Stimulated activated CD4-positive, alpha-beta T cell treated with anti-CD3 and anti-CD28 coated beads, Interleukin-12 subunit alpha, Interleukin-12 subunit beta, amount 100 ng/mL, for 48 hours (primary cell): Measurements from ENCODE around the gene FGF5.
"Not testable (repeated sequence)": the region's sequence is repeated elsewhere in the genome, so short reads cannot be mapped to it uniquely, and the experiment has no call there.

ENCODE experiments used
- DNase-seq, 3 donors: peaks; one replicate each; pipeline ENCODE4 v3.0.0-alpha.2; 2020; ENCODE audit warnings: low read depth in 2 of 3, low spot score in 1 of 3

The FGF5 gene, protein sequence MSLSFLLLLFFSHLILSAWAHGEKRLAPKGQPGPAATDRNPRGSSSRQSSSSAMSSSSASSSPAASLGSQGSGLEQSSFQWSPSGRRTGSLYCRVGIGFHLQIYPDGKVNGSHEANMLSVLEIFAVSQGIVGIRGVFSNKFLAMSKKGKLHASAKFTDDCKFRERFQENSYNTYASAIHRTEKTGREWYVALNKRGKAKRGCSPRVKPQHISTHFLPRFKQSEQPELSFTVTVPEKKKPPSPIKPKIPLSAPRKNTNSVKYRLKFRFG

DNA sequence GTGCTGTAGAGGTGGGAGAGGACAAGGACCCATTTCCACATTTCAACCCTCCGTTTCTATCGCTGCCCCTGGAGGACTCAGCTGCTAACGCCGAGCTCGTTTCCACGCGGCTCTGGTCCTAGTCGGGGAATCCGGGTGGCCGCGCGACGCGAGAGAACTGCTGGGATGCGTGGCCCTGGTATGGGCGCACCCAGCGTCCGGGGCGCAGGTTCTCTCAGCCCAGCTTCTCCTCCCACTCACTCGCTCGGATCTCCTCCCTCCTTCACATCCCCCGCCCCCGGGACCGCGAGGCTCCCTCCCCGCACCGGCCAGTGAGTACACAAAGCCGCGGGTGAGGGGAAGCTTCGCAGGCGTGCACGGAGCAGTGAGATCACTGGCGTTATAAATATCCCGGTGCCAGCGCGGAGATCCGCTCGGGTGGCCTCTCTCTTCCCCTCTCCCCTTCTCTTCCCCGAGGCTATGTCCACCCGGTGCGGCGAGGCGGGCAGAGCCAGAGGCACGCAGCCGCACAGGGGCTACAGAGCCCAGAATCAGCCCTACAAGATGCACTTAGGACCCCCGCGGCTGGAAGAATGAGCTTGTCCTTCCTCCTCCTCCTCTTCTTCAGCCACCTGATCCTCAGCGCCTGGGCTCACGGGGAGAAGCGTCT lies at the start of gene FGF5:
FGF5 (plus strand) TSS at position 412 of the 649 bp plus-strand sequence; CDS start at position 573, 161 bp downstream.
- DNase-seq = no peak

DNA sequence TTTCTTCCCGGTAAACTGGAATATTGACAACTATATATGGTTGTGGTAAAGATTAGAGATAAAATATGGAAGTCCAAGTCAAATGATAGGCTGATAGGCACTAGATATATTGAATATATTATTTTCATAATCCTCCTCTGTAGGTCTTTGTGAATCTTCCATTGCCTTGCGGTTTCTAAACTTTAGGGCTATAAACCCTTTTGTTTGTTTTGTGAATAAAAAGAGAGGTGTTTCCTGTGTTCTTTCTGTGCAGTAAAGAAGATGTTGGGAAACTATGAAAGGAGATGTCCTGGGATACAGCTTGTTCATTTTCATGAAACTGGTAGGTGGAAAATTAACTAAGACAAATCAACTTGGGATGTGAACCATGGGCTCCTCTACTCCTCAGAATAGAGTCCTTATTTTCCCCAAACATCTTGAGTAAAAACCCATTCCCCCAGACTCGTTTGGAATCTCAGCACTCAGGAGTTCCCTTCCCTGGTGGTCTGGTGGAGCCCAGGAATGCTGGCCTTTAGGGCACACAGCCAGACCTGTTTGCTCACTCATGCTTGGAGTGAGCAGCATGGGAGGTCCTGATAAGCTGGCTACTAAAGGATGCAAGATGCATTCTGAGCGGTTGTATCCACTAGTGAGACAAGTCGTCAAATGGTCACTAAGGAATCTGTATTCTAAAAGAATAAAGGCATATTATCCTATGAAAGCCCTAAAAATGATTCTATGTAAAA lies 47.0 kb upstream of the FGF5 start:
- no peak for DNase-seq

DNA sequence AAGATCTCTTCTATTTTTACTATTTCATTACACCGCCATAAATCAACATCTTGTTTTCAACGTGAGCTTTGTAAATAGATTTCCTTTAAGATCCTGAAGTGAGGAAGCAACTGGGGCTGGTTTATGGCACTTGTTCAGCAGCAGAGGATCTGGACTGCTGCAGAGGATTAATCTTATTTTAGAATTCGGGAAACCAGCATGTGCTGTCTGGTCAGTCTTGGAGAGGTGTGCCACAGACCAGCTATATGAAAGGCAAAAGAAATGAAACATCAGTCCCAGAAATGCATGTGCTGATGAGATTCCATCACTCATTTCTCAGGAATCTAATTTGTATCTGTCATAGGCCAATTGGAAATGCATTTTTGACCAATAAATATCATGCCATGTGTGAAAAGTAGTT lies 45.8 kb upstream of the FGF5 start:
- DNase-seq = no peak

DNA sequence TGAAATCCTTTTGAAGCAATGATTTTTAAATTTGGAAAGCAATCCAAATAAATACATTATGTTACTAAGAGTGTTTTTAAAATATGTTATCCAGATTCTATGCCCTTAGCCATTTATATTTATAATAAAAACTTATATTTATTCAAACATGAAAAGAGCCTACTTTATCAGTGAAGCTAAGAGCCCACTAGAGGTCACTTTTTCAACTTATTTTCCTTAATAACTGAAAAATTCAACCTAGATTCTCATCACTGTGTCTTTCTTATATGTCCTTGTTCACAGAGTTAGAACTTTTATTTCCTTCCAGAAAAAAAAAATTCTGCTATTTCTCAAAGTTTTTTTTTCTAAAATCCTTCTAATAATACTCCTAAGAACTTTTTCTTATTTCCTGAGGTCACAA lies 45.3 kb upstream of the FGF5 start:
- DNase-seq = no peak

DNA sequence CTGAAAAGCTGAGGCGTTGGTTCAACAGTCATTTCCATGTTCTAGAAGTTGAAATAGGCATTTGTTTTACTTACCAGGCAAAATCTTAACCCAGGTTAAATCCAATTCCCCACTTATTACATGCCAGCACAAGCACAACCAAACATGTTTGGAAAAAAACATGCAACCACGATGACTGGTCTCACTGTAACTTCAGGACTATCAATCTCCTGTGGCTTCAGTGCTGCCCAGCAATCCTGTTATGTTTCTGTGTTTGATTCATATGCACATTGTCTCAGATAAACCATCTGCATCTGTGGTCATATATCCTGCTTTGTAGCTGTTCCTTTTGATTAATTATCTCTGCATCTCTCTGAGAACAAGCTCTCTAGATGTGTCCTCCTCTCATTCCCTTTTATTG lies 40.9 kb upstream of the FGF5 start:
- no peak for DNase-seq

DNA sequence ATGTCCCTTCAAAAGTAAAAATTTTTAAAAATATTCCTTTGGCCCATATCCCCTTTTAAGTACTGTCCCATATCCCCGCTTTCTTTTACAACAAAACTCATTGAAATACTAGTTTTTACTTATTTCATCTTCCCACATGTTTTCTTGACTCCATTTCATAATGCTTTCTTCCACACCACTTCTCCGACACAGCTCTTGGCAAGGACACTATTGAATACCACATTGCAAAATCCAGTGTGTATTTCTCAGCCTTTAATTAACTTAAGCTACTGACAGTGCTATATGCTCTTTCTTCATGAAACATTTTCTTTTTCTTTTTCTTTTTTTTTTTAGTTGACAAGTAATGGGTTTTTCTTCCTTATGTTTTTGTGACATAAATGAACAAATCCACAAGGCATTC lies 40.4 kb upstream of the FGF5 start:
- no peak for DNase-seq

DNA sequence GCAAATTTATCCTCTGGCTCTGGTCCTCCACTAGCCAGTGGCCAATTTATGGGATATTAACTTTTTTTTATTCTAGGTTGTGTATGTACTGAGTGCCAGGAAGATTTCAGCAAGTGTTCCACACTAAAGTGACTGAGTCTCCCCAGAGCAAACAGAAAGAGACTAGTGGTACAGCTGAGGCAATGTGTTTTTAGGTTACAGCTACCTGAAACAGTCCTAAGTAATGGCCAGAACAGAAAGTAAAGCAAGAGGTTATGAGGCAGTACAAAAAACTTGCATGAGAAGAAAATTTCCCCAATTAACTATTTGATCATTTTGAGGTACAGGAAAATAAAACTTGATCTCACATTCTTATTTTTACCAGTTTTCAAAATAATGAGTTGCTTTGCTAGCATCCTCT lies 38.0 kb upstream of the FGF5 start:
- no peak for DNase-seq

DNA sequence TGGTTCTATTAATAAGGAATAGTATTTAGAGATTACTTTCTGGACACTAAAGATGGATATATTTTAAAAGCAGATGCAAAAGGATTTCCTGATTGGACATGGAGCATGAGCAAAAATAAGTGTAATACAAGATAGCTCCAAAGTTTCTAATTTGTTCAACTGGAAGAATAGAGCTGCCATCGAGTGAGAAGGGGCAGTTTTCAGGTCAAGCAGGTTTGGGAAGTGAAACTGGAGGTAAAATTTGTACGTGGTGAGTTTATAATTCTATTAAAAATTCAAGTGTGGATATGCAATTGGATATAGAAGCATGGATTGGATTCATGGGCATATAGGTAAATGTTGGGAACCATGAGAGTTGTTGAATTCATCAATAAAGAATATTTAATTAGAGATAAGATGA lies 37.3 kb upstream of the FGF5 start:
- no peak for DNase-seq

DNA sequence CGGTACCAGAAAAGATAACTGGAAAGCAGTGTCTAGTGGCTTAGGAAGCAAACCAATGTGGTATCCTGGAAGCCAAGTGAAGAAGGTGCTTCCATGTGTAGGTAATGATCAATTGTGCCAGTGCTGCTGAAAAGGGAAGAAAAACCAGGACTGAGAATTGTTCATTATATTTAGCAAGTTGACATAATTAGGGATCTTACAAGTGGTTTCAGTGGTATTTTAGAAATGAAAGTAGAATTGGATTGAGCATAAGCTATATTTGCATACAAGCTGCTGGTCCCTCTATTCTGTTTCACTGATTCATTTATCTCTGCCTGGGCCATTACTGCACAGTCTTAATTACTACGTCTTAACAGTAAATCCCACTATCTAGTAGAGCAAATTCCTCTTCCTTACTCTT lies 36.9 kb upstream of the FGF5 start:
- DNase-seq = no peak

DNA sequence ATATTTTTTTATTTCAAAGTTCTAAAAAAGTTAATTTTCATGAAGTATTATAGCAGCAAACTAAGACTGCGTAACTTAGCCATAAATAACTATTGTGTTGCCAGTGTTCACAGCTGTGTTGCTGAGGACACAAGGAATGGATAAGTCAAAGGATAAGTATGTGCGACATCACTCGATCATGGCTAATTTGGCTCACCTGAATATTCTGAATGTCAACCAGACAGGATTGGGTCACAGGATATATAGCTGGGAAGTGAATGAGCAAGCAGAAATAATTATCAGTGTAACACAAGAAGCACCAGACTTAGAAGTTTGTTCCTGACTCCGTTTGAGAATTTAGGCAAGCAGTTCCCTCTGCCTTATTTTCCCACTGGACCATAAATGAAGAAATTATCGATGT lies 35.3 kb upstream of the FGF5 start:
- DNase-seq = no peak

DNA sequence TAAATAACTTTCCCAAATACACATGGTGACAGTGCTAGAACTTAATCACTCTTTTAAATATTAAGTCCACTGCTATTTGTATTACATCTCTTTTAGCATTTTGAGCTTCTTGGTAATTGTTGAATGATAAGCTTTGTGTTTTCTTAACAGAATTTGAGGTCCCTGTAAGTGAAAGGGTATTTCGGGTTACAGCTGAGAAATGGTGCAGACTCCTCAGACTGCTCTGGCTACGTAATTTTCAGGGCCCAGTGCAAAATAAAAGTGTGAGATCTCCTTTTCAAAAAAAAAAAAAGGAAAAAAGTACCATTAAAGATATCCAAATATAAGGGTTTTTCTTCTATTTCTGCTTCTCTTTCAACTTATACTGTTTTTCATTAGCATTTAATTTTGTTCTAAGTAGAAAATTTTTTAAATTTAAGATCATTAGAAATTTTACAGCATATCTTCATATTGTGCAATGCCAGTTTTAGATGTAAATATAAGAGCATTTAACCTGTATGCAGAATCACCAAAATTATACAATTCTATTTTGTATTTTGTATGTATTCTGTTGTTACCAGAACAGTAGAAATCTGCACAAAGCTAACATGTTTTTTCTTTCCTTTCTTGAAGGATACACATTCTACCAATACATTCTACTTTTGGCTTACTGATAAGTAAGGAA lies 33.6 kb upstream of the FGF5 start:
- no peak for DNase-seq

DNA sequence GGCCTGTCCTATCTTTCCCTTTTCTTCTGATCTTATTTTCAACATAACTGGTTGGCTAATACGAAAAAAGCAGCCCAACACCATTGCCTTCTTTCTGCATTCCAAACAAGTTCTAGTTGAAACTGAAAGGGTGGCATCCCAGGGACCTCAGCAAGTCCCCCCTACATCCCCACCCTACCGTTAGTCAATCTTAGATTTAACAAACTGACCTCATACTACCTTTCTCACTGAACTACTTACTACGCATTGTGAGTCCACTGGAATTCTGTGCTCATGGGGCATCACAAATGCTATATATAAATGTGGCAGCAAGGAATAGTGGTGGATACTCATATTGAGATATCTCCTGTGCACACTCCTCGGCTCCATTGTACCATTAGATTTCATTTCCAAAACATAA lies 33.1 kb upstream of the FGF5 start:
- DNase-seq = no peak

DNA sequence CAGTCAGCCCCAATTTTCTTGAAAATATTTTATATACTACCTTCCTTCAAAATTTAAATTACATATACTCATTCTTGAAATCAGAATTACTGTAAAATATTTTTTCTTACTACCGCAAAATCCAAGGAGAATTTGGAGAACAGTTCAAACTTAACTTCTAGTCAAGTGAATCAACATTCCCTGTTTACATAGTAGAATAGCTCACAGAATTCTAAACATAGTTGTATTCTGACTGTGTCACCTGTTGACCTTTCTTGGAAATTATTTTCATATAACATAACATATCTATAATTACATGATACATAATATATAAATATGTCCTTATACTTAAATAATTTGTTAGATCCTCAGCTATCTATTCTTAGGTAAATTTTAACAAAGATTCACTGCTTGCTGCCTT lies 31.0 kb upstream of the FGF5 start:
- DNase-seq = no peak

DNA sequence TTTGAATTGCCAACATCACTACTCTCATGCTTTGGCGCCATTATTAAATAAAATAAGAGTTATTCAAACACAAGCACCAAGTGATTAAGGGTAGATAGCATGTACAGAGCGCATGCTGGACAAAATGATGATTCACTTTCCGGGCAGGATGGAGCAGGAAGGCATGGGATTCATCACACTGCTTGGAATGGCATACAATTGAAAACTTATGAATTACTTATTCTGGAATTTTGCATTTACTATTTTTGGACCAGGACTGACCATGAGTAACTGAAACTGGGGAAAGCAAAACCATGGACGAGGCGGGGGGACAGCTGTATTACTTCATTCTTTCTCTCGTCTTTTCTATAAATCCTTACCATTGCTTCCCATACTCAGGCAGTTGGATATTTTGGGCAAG lies 28.5 kb upstream of the FGF5 start:
- no peak for DNase-seq

DNA sequence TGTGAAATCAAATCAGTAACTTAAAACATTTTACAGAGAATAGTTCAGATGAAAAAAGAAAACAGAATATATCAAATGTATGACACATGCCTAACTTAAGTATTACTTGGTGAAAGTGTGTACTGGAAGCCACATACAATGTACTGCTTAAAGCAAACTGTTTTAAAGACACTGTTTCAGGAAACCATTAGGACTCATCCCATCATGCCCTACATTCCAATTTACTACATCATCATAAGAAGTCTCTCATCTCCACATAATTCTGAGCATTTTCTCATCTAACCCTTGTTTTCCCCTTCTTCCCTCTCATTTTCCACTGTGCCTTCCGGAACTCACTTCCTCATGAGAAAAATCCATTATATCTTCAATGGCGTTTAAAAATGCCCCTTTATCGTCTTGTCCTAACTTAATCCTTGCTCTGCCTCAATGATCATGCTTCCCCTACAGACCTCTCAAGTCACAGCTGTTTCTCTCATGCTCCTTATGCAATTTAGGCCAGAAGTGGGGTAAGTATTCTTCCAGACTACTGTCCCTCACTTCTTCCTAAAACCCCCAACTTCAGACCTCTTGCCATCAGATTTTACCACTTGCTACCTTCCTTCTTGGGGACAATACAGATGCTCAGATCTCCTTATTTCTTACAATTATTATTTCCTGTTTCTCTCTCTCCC lies 26.8 kb upstream of the FGF5 start:
- DNase-seq = no peak

DNA sequence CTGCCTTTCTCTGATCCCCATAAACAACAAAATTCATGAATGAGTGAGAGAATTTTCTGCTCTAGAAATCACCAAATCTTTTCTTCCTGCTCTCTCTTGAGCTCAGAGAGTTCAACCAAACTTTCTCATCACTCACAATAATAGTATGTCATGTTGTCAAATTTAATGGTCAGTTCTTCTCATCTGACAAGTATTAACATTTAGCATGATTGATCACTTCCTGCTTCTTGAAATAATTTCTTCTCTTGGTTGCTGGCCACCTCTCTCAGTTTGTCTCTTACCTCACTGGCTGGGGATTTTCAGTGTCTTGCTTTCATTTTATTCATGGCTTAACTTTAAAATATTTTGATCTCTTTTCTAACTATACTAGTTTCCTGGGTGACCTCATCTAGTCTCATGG lies 25.5 kb upstream of the FGF5 start:
- no peak for DNase-seq

DNA sequence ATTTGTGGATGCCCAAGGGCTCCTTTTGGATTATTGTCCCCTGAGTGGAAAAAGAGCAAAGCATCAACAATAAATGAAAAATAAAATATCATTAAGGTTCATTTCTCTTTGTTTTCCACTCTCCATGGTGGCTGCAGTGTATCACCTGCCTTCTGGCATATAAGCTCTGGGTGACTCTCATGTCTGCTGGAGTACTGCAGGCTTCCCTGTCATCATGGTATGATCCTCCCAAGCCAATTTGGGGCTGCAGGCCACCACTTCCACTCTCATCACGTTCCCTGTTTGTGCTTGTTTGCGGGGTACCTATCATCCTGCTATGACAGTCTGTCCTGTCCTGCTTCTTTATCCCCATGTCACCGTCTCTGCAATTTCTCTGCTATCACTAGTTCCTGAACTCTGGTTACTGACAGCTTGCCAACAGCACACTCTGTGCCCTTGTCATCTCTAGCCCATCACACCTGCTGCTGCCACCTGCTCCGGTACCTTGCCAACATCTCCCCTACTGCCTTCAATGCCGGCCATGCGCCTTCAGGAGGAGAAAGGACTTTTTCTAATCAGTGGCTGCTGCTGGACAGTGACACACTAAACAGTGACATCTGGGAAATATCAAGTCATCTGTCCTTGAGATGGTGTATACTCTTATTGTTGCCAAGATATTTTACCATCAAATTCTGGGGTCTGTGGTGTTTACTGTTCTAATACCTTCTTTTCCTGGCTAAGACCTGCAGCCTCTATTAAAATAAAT lies 23.0 kb upstream of the FGF5 start:
- no peak for DNase-seq

DNA sequence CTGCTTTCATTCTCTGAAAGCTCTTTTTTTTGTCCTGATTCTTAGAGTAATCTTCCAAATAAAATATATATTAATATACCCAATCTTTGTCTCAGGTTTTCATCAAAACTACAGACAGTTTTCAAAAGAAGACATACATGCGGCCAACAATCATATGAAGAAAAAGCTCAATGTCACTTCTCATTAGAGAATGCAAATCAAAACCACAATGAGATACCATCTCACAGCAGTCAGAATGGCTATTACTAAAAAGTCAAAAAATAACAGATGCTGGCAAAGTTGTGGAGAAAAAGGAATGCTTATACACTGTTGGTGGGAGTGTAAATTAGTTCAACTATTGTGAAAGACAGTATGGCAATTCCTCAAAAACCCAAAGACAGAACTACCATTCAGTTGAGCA lies 19.0 kb upstream of the FGF5 start:
- not testable (repeated sequence) for DNase-seq

DNA sequence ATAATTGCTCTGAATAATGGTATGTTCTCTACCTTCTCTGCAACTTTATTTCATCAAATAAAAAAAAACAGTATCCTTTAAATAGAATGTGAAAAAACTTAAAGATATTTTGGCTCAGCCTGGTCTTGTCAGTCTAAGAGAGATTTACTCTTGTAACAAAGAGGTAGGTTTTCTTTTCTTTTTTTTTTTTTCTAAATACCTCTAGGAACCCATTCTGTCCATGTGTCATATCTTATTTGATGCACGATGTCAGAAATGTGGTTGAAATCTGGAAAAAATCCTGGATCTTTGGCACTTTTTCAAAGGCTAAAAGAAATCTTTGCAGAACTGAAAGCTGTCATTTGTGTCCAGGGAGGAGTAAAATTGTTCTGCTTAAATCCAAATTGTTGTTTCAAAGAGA lies 17.3 kb upstream of the FGF5 start:
- DNase-seq = no peak

DNA sequence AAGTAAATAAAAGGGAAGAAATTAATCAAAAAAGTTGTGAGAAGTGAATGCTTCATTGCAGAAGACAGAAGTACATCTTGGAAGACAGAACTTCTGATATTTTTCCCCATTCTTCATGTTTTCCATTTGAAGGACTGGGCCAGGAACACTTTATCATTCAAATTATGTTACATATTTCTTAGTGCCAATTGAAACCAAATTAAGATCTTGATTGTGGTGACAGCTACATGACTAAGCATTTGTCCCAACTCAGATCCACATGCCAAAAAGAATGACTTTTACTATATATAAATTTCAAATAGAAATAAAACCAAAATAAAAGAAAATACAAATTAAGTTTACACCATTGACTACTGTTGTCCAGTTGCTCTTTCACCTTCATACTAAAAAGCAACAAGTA lies 14.0 kb upstream of the FGF5 start:
- no peak for DNase-seq

DNA sequence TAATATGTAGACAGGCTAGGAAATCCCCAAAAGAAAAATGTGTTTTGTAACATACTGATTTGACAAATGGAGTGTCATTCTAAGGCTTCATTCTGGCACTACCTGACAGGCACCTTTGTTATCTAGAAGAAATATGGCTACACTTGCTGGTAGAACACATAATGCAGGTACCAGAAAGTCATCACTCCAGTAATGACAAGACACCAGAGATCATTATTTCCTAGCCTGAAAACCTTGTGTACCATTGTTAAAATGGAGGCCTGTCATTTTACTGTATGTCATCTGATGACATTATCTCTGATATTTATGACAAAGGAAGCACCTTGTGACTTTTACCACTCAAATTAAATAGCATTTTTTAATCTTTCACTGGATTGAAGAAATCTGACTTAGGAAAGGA lies 13.5 kb upstream of the FGF5 start:
- no peak for DNase-seq
